ENCODE data around the gene ZNF827.

Gene ZNF827

DNA sequence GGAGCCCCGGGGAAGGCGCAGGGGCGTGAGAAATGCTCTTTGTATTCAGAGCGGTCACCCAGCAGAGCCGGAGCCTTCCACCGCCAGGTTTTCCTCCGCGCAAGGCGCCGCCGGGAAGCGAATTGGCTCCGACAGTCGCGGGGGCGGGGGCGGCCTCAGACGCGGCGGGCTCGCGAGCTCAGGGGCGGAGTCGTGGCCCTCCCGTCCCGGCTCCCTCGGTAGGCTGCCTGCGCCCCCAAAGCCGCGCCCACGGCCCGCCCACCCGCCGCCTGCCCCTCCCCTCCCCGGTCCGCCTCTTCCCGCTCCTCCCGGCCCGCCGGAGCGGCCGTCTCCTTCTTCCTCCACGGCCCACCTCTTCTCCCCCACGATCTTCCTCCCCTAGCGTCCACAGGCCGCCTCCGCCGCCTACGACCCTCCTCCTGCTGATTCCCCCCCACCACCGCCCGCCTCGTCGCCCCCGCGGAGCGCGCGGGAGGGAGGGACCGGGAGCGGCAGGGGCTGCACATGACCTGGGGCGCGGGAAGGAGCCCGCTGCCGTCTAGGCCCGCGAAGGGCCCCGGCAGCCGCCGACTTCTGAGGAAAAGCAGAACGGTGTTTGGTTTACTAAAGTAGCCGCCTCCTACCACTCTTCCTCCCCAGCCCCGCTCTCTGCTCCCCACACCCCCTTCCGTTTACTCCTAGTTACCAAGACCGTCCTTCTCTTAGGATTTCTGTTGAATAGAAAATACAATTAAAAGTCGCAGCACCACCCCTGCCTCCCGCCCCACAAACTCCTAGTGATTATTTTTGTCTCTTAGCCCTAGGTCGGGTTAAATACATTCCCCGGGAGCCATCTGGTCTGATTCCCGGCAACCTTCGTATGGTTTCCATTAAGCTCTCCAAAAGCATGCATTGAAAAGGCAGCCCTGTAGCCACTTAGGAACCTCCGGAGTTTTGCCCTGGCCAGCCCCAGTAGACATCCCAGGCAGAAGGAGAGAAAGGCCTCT is 205.4 kb downstream of the ZNF827 start:
- Mint-ChIP-seq H3K4me1 (peaks cover 5% of the 10 kb centered on the region), H3K36me3 (peaks cover 2% of the 10 kb centered on the region), H3K9me3 (no peaks in the 10 kb centered on the region), H3K4me3 (peak overlapping the region; percentile 82), H3K27ac (peak overlapping the region; percentile 62), H3K27me3 (peaks cover 6% of the 10 kb centered on the region)

- Mint-ChIP-seq H3K36me3 (peaks cover 2% of the 10 kb centered on the region), H3K4me1 (peaks cover 5% of the 10 kb centered on the region)
Observed at GRCh38 chr4:145732001-145732815, 206.4 kb downstream of the ZNF827 start.

GRCh38 chr4:145731028-145731427 is 207.6 kb downstream of the ZNF827 start:
- H3K27me3 Mint-ChIP-seq: peaks cover 7% of the 10 kb centered on the region
- H3K4me3 Mint-ChIP-seq: no peak overlapping the region
- peaks cover 2% of the 10 kb centered on the region for H3K36me3 Mint-ChIP-seq
- no peak overlapping the region for H3K27ac Mint-ChIP-seq
- no peaks in the 10 kb centered on the region for H3K9me3 Mint-ChIP-seq
- peaks cover 5% of the 10 kb centered on the region for H3K4me1 Mint-ChIP-seq

More at GRCh38 chr4:145732001-145732815, 206.4 kb downstream of the ZNF827 start:
- H3K9me3 Mint-ChIP-seq: no peaks in the 10 kb centered on the region
- H3K27ac Mint-ChIP-seq: no peak overlapping the region
- H3K4me3 Mint-ChIP-seq: peak overlapping the region; percentile 82
- peaks cover 7% of the 10 kb centered on the region for H3K27me3 Mint-ChIP-seq

GRCh38 chr4:145730026-145730425 is 208.6 kb downstream of the ZNF827 start:
- Mint-ChIP-seq H3K36me3 (peaks cover 2% of the 10 kb centered on the region), H3K27ac (no peak overlapping the region), H3K4me1 (peaks cover 5% of the 10 kb centered on the region), H3K4me3 (no peak overlapping the region), H3K27me3 (peaks cover 7% of the 10 kb centered on the region), H3K9me3 (no peaks in the 10 kb centered on the region)

DNA sequence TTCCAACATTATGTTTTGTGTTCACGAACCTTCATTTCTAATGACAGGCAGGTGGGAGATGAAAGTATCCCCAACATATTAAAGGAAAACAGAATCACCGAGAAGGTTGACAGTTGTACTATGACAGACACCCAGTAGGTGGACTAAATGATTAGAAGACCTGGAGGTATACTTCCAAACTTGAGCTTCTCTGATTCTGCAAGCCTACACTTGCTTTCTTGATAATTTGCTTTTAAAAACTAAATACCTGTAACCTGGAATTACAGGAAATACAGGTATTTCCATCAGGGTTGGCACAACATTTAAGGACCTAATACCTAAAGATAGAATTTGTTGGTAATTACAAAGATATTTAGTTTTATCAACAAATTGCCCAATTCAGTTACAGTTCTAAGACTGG is 215.3 kb downstream of the ZNF827 start:
- Mint-ChIP-seq H3K36me3 (no peaks in the 10 kb centered on the region), H3K27me3 (peaks cover 1% of the 10 kb centered on the region), H3K27ac (no peak overlapping the region), H3K9me3 (no peaks in the 10 kb centered on the region), H3K4me1 (peaks cover 12% of the 10 kb centered on the region), H3K4me3 (no peak overlapping the region)

GRCh38 chr4:145722561-145722960 is 216.1 kb downstream of the ZNF827 start:
- H3K4me3 Mint-ChIP-seq: no peak overlapping the region
- peaks cover 4% of the 10 kb centered on the region for H3K27me3 Mint-ChIP-seq
- no peak overlapping the region for H3K27ac Mint-ChIP-seq
- H3K36me3 Mint-ChIP-seq: no peaks in the 10 kb centered on the region
- peaks cover 12% of the 10 kb centered on the region for H3K4me1 Mint-ChIP-seq
- no peaks in the 10 kb centered on the region for H3K9me3 Mint-ChIP-seq

- peaks cover 8% of the 10 kb centered on the region for H3K27me3 Mint-ChIP-seq
- H3K4me1 Mint-ChIP-seq: peaks cover 12% of the 10 kb centered on the region
- peak overlapping the region; percentile 19 for H3K27ac Mint-ChIP-seq
- no peak overlapping the region for H3K4me3 Mint-ChIP-seq
- no peaks in the 10 kb centered on the region for H3K36me3 Mint-ChIP-seq
- H3K9me3 Mint-ChIP-seq: no peaks in the 10 kb centered on the region
Observed at GRCh38 chr4:145720656-145721055, 218.0 kb downstream of the ZNF827 start.

DNA sequence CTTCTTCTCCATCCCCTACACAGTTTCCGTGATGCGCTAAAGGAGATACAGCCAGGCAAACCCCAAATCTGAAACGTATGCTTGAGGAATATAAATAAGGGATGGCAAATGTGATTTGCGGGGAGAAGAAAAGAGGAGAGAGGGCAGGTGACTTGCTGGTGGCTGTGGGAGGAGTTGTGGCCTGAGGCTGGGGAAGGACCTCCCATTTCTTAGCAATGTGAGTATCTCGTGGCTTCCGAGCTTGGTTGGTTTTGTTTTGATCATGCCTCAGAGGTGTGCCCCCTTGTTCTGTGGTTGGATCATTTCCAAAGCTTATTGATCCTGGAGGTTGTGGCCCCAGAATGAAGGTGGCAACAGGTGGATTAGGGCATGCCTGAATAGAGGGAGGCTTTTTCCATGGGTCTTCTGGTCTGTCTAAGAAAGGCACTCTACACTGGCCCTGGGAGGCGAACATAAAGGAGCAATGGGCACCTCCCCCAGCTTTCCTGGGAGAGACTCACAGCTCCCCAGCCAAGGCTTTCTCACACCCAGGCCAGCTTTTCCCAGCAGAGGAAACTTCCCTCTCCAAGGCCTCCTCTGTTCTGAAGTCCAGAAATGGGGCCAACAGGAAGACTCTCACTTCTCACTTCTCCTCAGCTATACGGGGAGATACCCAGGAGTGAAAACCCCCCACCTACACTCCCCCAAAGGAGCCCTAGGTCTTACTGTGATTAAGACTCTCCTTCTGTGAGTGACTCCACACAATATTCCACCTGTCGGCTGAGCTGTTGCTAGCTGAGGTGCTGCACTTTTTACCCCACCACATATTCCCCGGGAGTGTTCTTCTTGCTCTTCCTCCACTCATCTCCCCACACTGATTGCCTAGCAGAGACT is 218.6 kb downstream of the ZNF827 start:
- peak overlapping the region; percentile 19 for H3K27ac Mint-ChIP-seq
- no peaks in the 10 kb centered on the region for H3K36me3 Mint-ChIP-seq
- no peak overlapping the region for H3K4me3 Mint-ChIP-seq
- peaks cover 12% of the 10 kb centered on the region for H3K4me1 Mint-ChIP-seq
- H3K9me3 Mint-ChIP-seq: no peaks in the 10 kb centered on the region
- H3K27me3 Mint-ChIP-seq: peaks cover 8% of the 10 kb centered on the region

GRCh38 chr4:145716661-145717200 is 221.9 kb downstream of the ZNF827 start:
- H3K4me3 Mint-ChIP-seq: no peak overlapping the region

GRCh38 chr4:145716200-145716599 is 222.4 kb downstream of the ZNF827 start:
- Mint-ChIP-seq H3K4me1 (peaks cover 12% of the 10 kb centered on the region), H3K9me3 (peaks cover 10% of the 10 kb centered on the region), H3K4me3 (no peak overlapping the region), H3K36me3 (peaks cover 2% of the 10 kb centered on the region), H3K27ac (no peak overlapping the region), H3K27me3 (peaks cover 8% of the 10 kb centered on the region)

More at GRCh38 chr4:145716661-145717200, 221.9 kb downstream of the ZNF827 start:
- H3K27me3 Mint-ChIP-seq: peaks cover 8% of the 10 kb centered on the region
- peaks cover 12% of the 10 kb centered on the region for H3K4me1 Mint-ChIP-seq
- H3K36me3 Mint-ChIP-seq: no peaks in the 10 kb centered on the region
- peaks cover 5% of the 10 kb centered on the region for H3K9me3 Mint-ChIP-seq
- H3K27ac Mint-ChIP-seq: no peak overlapping the region

DNA sequence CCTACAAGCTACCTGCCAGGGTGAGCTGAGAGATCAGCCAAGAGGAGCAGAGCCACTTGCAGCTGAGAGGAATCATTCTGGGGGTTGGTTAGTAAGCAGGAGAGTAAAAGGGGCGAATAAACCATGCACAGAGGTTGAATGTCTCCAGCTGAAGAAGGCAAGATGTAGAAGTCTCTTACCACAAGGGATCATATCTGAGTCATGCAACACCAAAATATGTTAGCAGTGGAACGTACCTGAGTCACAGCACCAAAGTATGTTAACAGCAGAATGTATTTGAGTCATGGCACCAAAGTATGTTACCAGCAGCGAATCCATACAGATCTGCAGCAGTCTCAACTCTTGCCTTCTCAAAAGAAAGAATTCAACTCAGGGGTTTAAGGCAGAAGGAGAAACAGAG is 228.8 kb downstream of the ZNF827 start:
- H3K4me1 Mint-ChIP-seq: no peaks in the 10 kb centered on the region
- peaks cover 12% of the 10 kb centered on the region for H3K9me3 Mint-ChIP-seq
- peaks cover 1% of the 10 kb centered on the region for H3K27me3 Mint-ChIP-seq
- no peak overlapping the region for H3K4me3 Mint-ChIP-seq
- H3K27ac Mint-ChIP-seq: no peak overlapping the region
- peaks cover 2% of the 10 kb centered on the region for H3K36me3 Mint-ChIP-seq

DNA sequence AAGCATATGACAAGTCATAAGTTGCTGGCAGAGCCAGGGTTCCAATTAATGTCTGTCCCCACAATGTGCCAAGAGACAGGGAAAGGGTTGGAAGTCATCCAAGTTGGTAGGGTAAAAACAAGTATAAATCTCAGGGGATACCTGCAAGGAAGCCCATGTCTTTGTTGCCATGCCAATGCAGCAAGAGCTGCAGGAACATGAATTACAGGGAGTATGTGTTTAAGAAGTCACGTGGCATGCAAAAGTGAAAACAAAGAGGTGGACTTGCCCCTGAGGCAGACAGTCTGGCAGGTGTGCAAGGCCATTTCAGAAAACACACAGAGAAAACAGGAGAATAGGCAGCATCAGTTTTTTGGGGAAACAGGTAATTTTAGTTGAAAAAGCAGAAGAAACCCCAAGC is 229.3 kb downstream of the ZNF827 start:
- peaks cover 1% of the 10 kb centered on the region for H3K27me3 Mint-ChIP-seq
- no peak overlapping the region for H3K27ac Mint-ChIP-seq
- no peak overlapping the region for H3K4me3 Mint-ChIP-seq

More for the DNA sequence above, 229.3 kb downstream of the ZNF827 start:
- peaks cover 2% of the 10 kb centered on the region for H3K36me3 Mint-ChIP-seq
- H3K9me3 Mint-ChIP-seq: peaks cover 12% of the 10 kb centered on the region
- H3K4me1 Mint-ChIP-seq: no peaks in the 10 kb centered on the region

Data from activated naive CD4-positive, alpha-beta T cell treated with anti-CD3 and anti-CD28 coated beads, Interleukin-2, amount 50 U/mL, for 24 hours (primary cell).